ENCODE measurements around the gene KLF16. TPM values are rescaled to one million over a fixed set of nuclear protein-coding genes. Genes with fewer than 3 reads are reported as not detected.

Gene KLF16
- total and polyA plus RNA-seq, 9 of the 15 experiments (the other 6 are each of a cell fraction or from before 2014, with no cell fraction given): 0.04 to 60.4 (median 6.8) TPM

MicroRNAs within 50 kb of the gene (microRNA counts, 767-probe panel; counts per million panel counts)
- microRNA hsa-miR-1909-3p: not detected

Small RNA genes lying within 50 kb of the gene (microRNA-seq; reads per million reads assigned to microRNA genes)
- gene MIR1909 (ENCODE audit: borderline microRNAs expressed): 0.36 reads per million

Other genes starting within 250 kb of the KLF16 start
Only the 7 nearest of the 12 such genes appear.
- not detected in 2 replicates for gene ONECUT3, start 110.1 kb downstream of the KLF16 start, total RNA-seq (2014; rRNA removed)
- gene ONECUT3, start 110.1 kb downstream of the KLF16 start, total RNA-seq (2014; rRNA removed; fragmentation: Illumina TruSeq; extraction: Trizol): not detected in 2 replicates
- not detected in 2 replicates for gene ONECUT3, start 110.1 kb downstream of the KLF16 start, total RNA-seq (2015; rRNA removed; fragmentation: Illumina TruSeq; extraction: Trizol)
- gene ONECUT3, start 110.1 kb downstream of the KLF16 start, total RNA-seq (2021): not detected in 2 replicates
- gene ONECUT3, start 110.1 kb downstream of the KLF16 start, polyA plus RNA-seq (2011; rRNA removed): 0.01 TPM in 1 of 2 replicates, not detected in the other
- not detected in 2 replicates for gene ONECUT3, start 110.1 kb downstream of the KLF16 start, polyA plus RNA-seq (2014; fragmentation: Illumina TruSeq; extraction: Trizol)
- not detected for gene ONECUT3, start 110.1 kb downstream of the KLF16 start, polyA plus RNA-seq (2014; fragmentation: Nextera tagmentation; extraction: Ambion mirVana)
- not detected in 2 replicates for gene ONECUT3, start 110.1 kb downstream of the KLF16 start, polyA plus RNA-seq (2014; rRNA removed)
- 3.2 and 5.0 TPM in 2 replicates for gene ATP8B3, start 51.3 kb downstream of the KLF16 start, total RNA-seq (2014; rRNA removed)
- gene ATP8B3, start 51.3 kb downstream of the KLF16 start, total RNA-seq (2014; rRNA removed; fragmentation: Illumina TruSeq; extraction: Trizol): 3.2 and 3.6 TPM in 2 replicates
- gene ATP8B3, start 51.3 kb downstream of the KLF16 start, total RNA-seq (2015; rRNA removed; fragmentation: Illumina TruSeq; extraction: Trizol): 3.8 and 4.3 TPM in 2 replicates
- gene ATP8B3, start 51.3 kb downstream of the KLF16 start, total RNA-seq (2021): 12.3 and 13.2 TPM in 2 replicates
- gene ATP8B3, start 51.3 kb downstream of the KLF16 start, polyA plus RNA-seq (2011; rRNA removed): 8.3 and 13.2 TPM in 2 replicates
- 6.0 and 6.4 TPM in 2 replicates for gene ATP8B3, start 51.3 kb downstream of the KLF16 start, polyA plus RNA-seq (2014; fragmentation: Illumina TruSeq; extraction: Trizol)
- gene ATP8B3, start 51.3 kb downstream of the KLF16 start, polyA plus RNA-seq (2014; fragmentation: Nextera tagmentation; extraction: Ambion mirVana): 1 to 10 TPM; 1.2 to 2.2 TPM
- 10.1 and 11.9 TPM in 2 replicates for gene ATP8B3, start 51.3 kb downstream of the KLF16 start, polyA plus RNA-seq (2014; rRNA removed)
- gene REXO1, start 15.1 kb downstream of the KLF16 start, total RNA-seq (2014; rRNA removed): 15.8 and 21.9 TPM in 2 replicates
- 3.5 and 4.5 TPM in 2 replicates for gene REXO1, start 15.1 kb downstream of the KLF16 start, total RNA-seq (2014; rRNA removed; fragmentation: Illumina TruSeq; extraction: Trizol)
- 15.8 and 20.8 TPM in 2 replicates for gene REXO1, start 15.1 kb downstream of the KLF16 start, total RNA-seq (2015; rRNA removed; fragmentation: Illumina TruSeq; extraction: Trizol)
- 52.4 and 63.3 TPM in 2 replicates for gene REXO1, start 15.1 kb downstream of the KLF16 start, total RNA-seq (2021)
- 14.6 and 21.5 TPM in 2 replicates for gene REXO1, start 15.1 kb downstream of the KLF16 start, polyA plus RNA-seq (2011; rRNA removed)
- gene REXO1, start 15.1 kb downstream of the KLF16 start, polyA plus RNA-seq (2014; fragmentation: Illumina TruSeq; extraction: Trizol): 16.7 and 40.7 TPM in 2 replicates
- under 1 TPM; 0.04 to 0.29 TPM for gene REXO1, start 15.1 kb downstream of the KLF16 start, polyA plus RNA-seq (2014; fragmentation: Nextera tagmentation; extraction: Ambion mirVana)
- 31.0 and 50.1 TPM in 2 replicates for gene REXO1, start 15.1 kb downstream of the KLF16 start, polyA plus RNA-seq (2014; rRNA removed)
- 135 and 157 TPM in 2 replicates for gene ABHD17A, start 21.9 kb upstream of the KLF16 start, total RNA-seq (2014; rRNA removed)
- 0.93 and 1.5 TPM in 2 replicates for gene ABHD17A, start 21.9 kb upstream of the KLF16 start, total RNA-seq (2014; rRNA removed; fragmentation: Illumina TruSeq; extraction: Trizol)
- 18.9 and 26.5 TPM in 2 replicates for gene ABHD17A, start 21.9 kb upstream of the KLF16 start, total RNA-seq (2015; rRNA removed; fragmentation: Illumina TruSeq; extraction: Trizol)
- gene ABHD17A, start 21.9 kb upstream of the KLF16 start, total RNA-seq (2021): 84.2 and 87.7 TPM in 2 replicates
- 24.6 and 45.3 TPM in 2 replicates for gene ABHD17A, start 21.9 kb upstream of the KLF16 start, polyA plus RNA-seq (2011; rRNA removed)
- gene ABHD17A, start 21.9 kb upstream of the KLF16 start, polyA plus RNA-seq (2014; fragmentation: Illumina TruSeq; extraction: Trizol): 3.6 and 16.9 TPM in 2 replicates
- gene ABHD17A, start 21.9 kb upstream of the KLF16 start, polyA plus RNA-seq (2014; fragmentation: Nextera tagmentation; extraction: Ambion mirVana): under 1 TPM in 1 of 2 experiments, not detected in 1; 0.04 TPM
- gene ABHD17A, start 21.9 kb upstream of the KLF16 start, polyA plus RNA-seq (2014; rRNA removed): 95.1 and 99.0 TPM in 2 replicates
- gene ADAT3, start 41.8 kb upstream of the KLF16 start, total RNA-seq (2014; rRNA removed): 7.8 and 10.4 TPM in 2 replicates
- gene ADAT3, start 41.8 kb upstream of the KLF16 start, total RNA-seq (2014; rRNA removed; fragmentation: Illumina TruSeq; extraction: Trizol): not detected in 2 replicates
- gene ADAT3, start 41.8 kb upstream of the KLF16 start, total RNA-seq (2015; rRNA removed; fragmentation: Illumina TruSeq; extraction: Trizol): 0.72 and 1.7 TPM in 2 replicates
- 15.1 and 15.6 TPM in 2 replicates for gene ADAT3, start 41.8 kb upstream of the KLF16 start, total RNA-seq (2021)
- gene ADAT3, start 41.8 kb upstream of the KLF16 start, polyA plus RNA-seq (2011; rRNA removed): 0.67 and 1.1 TPM in 2 replicates
- gene ADAT3, start 41.8 kb upstream of the KLF16 start, polyA plus RNA-seq (2014; fragmentation: Illumina TruSeq; extraction: Trizol): 0.68 TPM in 1 of 2 replicates, not detected in the other
- gene ADAT3, start 41.8 kb upstream of the KLF16 start, polyA plus RNA-seq (2014; fragmentation: Nextera tagmentation; extraction: Ambion mirVana): not detected
- gene ADAT3, start 41.8 kb upstream of the KLF16 start, polyA plus RNA-seq (2014; rRNA removed): 9.2 and 10.2 TPM in 2 replicates
- 20.9 and 26.4 TPM in 2 replicates for gene SCAMP4, start 41.8 kb upstream of the KLF16 start, total RNA-seq (2014; rRNA removed)
- gene SCAMP4, start 41.8 kb upstream of the KLF16 start, total RNA-seq (2014; rRNA removed; fragmentation: Illumina TruSeq; extraction: Trizol): 4.1 and 5.6 TPM in 2 replicates
- gene SCAMP4, start 41.8 kb upstream of the KLF16 start, total RNA-seq (2015; rRNA removed; fragmentation: Illumina TruSeq; extraction: Trizol): 12.8 and 13.2 TPM in 2 replicates
- 40.3 and 45.9 TPM in 2 replicates for gene SCAMP4, start 41.8 kb upstream of the KLF16 start, total RNA-seq (2021)
- gene SCAMP4, start 41.8 kb upstream of the KLF16 start, polyA plus RNA-seq (2011; rRNA removed): 6.7 and 8.9 TPM in 2 replicates
- 15.2 and 26.1 TPM in 2 replicates for gene SCAMP4, start 41.8 kb upstream of the KLF16 start, polyA plus RNA-seq (2014; fragmentation: Illumina TruSeq; extraction: Trizol)
- under 1 TPM; 0.81 to 0.89 TPM for gene SCAMP4, start 41.8 kb upstream of the KLF16 start, polyA plus RNA-seq (2014; fragmentation: Nextera tagmentation; extraction: Ambion mirVana)
- 17.1 and 19.3 TPM in 2 replicates for gene SCAMP4, start 41.8 kb upstream of the KLF16 start, polyA plus RNA-seq (2014; rRNA removed)
- 105 and 124 TPM in 2 replicates for gene CSNK1G2, start 77.6 kb upstream of the KLF16 start, total RNA-seq (2014; rRNA removed)
- 9.8 and 25.1 TPM in 2 replicates for gene CSNK1G2, start 77.6 kb upstream of the KLF16 start, total RNA-seq (2014; rRNA removed; fragmentation: Illumina TruSeq; extraction: Trizol)
- 60.4 and 66.9 TPM in 2 replicates for gene CSNK1G2, start 77.6 kb upstream of the KLF16 start, total RNA-seq (2015; rRNA removed; fragmentation: Illumina TruSeq; extraction: Trizol)
- 91.3 and 95.8 TPM in 2 replicates for gene CSNK1G2, start 77.6 kb upstream of the KLF16 start, total RNA-seq (2021)
- gene CSNK1G2, start 77.6 kb upstream of the KLF16 start, polyA plus RNA-seq (2011; rRNA removed): 49.5 and 66.2 TPM in 2 replicates
- gene CSNK1G2, start 77.6 kb upstream of the KLF16 start, polyA plus RNA-seq (2014; fragmentation: Illumina TruSeq; extraction: Trizol): 45.2 and 91.1 TPM in 2 replicates
- under 1 TPM; 0.48 to 0.72 TPM for gene CSNK1G2, start 77.6 kb upstream of the KLF16 start, polyA plus RNA-seq (2014; fragmentation: Nextera tagmentation; extraction: Ambion mirVana)
- 119 and 126 TPM in 2 replicates for gene CSNK1G2, start 77.6 kb upstream of the KLF16 start, polyA plus RNA-seq (2014; rRNA removed)